Activated CD4-positive, CD25-positive, alpha-beta regulatory T cell treated with anti-CD3 and anti-CD28 coated beads, Interleukin-2, amount 50 U/mL, for 16 hours (primary cell): ENCODE data around the gene MANEAL.

Experiments
- DNase-seq: peaks from one replicate; pipeline ENCODE4 v3.0.0-alpha.2; 2020; ENCODE audit warnings: low read depth, low spot score

The MANEAL gene

GRCh38 chr1:37824001-37824400 is 30.4 kb downstream of the MANEAL start:
- DNase-seq = no peak

GRCh38 chr1:37825506-37825905 is 31.9 kb downstream of the MANEAL start:
- DNase-seq = no peak

- no peak for DNase-seq
These were observed 34.9 kb downstream of the MANEAL start for GRCh38 chr1:37828410-37829074.

- DNase-seq = no peak
These were observed 37.5 kb downstream of the MANEAL start for GRCh38 chr1:37831109-37831508.

- DNase-seq = no peak
These were observed 38.2 kb downstream of the MANEAL start for GRCh38 chr1:37831809-37832208.

- DNase-seq = no peak
These were observed 43.1 kb downstream of the MANEAL start for GRCh38 chr1:37836788-37837187.

GRCh38 chr1:37839676-37840075 is 46.0 kb downstream of the MANEAL start:
- no peak for DNase-seq

GRCh38 chr1:37840711-37841110 is 47.1 kb downstream of the MANEAL start:
- DNase-seq = no peak

- no peak for DNase-seq
These were observed 48.0 kb downstream of the MANEAL start for GRCh38 chr1:37841652-37842051.

GRCh38 chr1:37844536-37844935 is 50.9 kb downstream of the MANEAL start:
- DNase-seq = no peak

- DNase-seq = no peak
These were observed 51.5 kb downstream of the MANEAL start for GRCh38 chr1:37845049-37845646.

- DNase-seq = no peak
These were observed 52.1 kb downstream of the MANEAL start for GRCh38 chr1:37845786-37846185.

GRCh38 chr1:37846647-37847339 is 53.1 kb downstream of the MANEAL start:
- DNase-seq = no peak

- DNase-seq = no peak
These were observed 55.8 kb downstream of the MANEAL start for GRCh38 chr1:37849480-37849879.

GRCh38 chr1:37850352-37850955 is 56.8 kb downstream of the MANEAL start:
- DNase-seq = no peak
